Fibroblast of lung (primary cell): ENCODE measurements around the gene CCIN.

Experiments
- CTCF ChIP-seq, 2 donors: IDR thresholded peaks in 1 of 2; conservative IDR thresholded peaks in 1 of 2; 1 replicate in 1 of 2; 2 replicates in 1 of 2; pipeline ENCODE4 v1.5.1; 2011 to 2012; ENCODE audit warnings: low read length in 2 of 2, control low read depth in 1 of 2, inconsistent platforms in 1 of 2, low read depth in 1 of 2, mild to moderate bottlenecking in 1 of 2
- EZH2 ChIP-seq: IDR thresholded peaks from 2 replicates; pipeline ENCODE4 v1.5.1; 2012; ENCODE audit warnings: low read length, control low read depth, mild to moderate bottlenecking; ENCODE audit errors: missing control alignments

DNA sequence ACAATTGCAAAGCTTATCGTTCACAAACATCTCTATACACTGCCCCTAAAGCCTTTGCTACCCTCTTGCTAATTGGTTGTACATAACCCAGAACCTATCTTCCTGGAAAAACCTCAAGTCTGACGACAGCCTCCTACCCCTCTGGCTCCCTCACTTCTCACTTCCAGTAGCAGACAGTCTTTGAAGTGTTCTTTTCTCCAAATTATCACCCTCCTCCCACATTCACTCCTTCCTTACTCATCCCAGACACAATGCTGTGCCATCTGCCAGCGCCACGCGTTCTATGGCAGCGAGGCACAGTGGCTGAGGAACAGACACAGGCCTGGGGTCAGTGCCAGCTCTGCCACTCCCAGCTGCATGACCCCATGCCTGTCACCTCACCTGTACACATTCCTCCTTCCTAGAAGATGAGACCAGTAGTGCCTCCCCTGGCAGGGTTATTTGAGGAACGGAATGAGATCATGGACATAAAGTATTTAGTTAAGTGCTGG, 49.3 kb downstream of the CCIN start:
- TF ChIP-seq CTCF (conservative IDR thresholded peaks at IDR 0.05 in 1 of 2, IDR thresholded peaks at IDR 0.05 in 1 of 2; ENCODE audit: low read depth in 1 of 2, low read length in 2 of 2) (no peak), EZH2 (no peak)
